Right lobe of liver (tissue), 4 donors: ENCODE data around the gene TMTC3.

Experiments used
- POLR2A ChIP-seq: fragments of 450-650 bp; IDR thresholded peaks from one replicate; pipeline ENCODE4 v1.6.1; 2017; ENCODE audit warnings: antibody characterized with exemption, mild to moderate bottlenecking
- TF ChIP-seq, protein P1 (sequence below), 4 donors: fragments of 200-600 bp in 3 of 4; fragments of 450-650 bp in 1 of 4; IDR thresholded peaks; one replicate each; pipeline versions ENCODE4 v1.5.1 to v1.8.0; 2016 to 2022; ENCODE audit warnings: antibody characterized with exemption in 4 of 4, mild to moderate bottlenecking in 2 of 4
- donor health status: DM: no; HTN: no; CAD: no.
- donor health status: DM: no; HTN: no; CAD: no.
- donor health status: DM: no; HTN: yes; CAD: no.

DNA sequence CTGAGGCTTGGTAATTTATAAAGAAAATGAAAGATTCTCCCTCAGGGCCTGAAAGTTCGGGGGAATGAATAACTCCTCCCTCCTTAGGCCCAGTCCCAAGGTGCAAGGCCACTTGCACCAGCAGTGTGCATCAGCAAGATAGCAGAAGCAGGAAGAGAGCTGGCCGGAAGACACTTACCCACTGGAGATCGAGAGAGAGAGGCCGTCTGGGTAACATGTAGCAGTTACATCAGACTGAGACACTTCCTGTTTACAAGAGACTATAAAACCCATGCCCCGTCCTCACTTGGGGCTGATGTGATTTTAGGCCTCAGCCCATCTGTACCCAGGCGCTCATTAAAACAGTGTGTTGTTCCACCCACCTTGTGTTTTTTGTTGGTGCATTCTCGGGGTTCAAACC lies 85.2 kb downstream of the TMTC3 start:
- no peak for TF ChIP-seq POLR2A
- TF ChIP-seq, protein P1, sequence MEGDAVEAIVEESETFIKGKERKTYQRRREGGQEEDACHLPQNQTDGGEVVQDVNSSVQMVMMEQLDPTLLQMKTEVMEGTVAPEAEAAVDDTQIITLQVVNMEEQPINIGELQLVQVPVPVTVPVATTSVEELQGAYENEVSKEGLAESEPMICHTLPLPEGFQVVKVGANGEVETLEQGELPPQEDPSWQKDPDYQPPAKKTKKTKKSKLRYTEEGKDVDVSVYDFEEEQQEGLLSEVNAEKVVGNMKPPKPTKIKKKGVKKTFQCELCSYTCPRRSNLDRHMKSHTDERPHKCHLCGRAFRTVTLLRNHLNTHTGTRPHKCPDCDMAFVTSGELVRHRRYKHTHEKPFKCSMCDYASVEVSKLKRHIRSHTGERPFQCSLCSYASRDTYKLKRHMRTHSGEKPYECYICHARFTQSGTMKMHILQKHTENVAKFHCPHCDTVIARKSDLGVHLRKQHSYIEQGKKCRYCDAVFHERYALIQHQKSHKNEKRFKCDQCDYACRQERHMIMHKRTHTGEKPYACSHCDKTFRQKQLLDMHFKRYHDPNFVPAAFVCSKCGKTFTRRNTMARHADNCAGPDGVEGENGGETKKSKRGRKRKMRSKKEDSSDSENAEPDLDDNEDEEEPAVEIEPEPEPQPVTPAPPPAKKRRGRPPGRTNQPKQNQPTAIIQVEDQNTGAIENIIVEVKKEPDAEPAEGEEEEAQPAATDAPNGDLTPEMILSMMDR (IDR thresholded peaks at IDR 0.05), result no peak
